Mesenchymal stem cell (in vitro differentiated cells and primary cell): ENCODE measurements around the gene IFRD1.

ENCODE experiments used
- DNase-seq: peaks from one replicate; pipeline ENCODE4 v3.0.0-alpha.2; 2013
- H2AFZ ChIP-seq: one replicate; pipeline ENCODE4 v1.6.1; 2013; ENCODE audit warnings: low read depth, mild to moderate bottlenecking, control low read depth, inconsistent platforms, low read length, moderate library complexity
- H2AK5ac ChIP-seq: 2 replicates; pipeline ENCODE4 v1.6.1; 2013; ENCODE audit warnings: low read length, moderate library complexity, mild to moderate bottlenecking, inconsistent platforms; ENCODE audit not compliant: severe bottlenecking
- H2BK120ac ChIP-seq: one replicate; pipeline ENCODE4 v1.6.1; 2013; ENCODE audit warnings: low read depth, mild to moderate bottlenecking, inconsistent platforms, low read length, moderate library complexity
- H2BK12ac ChIP-seq, 2 experiments: one replicate each; pipeline ENCODE4 v1.6.1; 2013; ENCODE audit warnings: inconsistent platforms in 2 of 2, low read length in 2 of 2, mild to moderate bottlenecking in 2 of 2, moderate library complexity in 2 of 2, control low read depth in 1 of 2
- H2BK15ac ChIP-seq: one replicate; pipeline ENCODE4 v1.6.1; 2013; ENCODE audit warnings: mild to moderate bottlenecking, low read depth, inconsistent platforms; ENCODE audit not compliant: poor library complexity, severe bottlenecking
- H2BK5ac ChIP-seq: 2 replicates; pipeline ENCODE4 v1.6.1; 2013; ENCODE audit warnings: low read depth, mild to moderate bottlenecking, low read length, control low read depth, inconsistent platforms; ENCODE audit not compliant: poor library complexity, severe bottlenecking
- H3K14ac ChIP-seq, 2 experiments: one replicate each; pipeline ENCODE4 v1.6.1; 2013; ENCODE audit warnings: inconsistent platforms in 2 of 2, low read length in 2 of 2, control low read depth in 1 of 2, mild to moderate bottlenecking in 1 of 2, moderate library complexity in 1 of 2
- H3K18ac ChIP-seq, 2 experiments: one replicate each; pipeline ENCODE4 v1.6.1; 2013; ENCODE audit warnings: inconsistent platforms in 2 of 2, low read length in 2 of 2, control low read depth in 1 of 2, low read depth in 1 of 2, mild to moderate bottlenecking in 1 of 2
- H3K23ac ChIP-seq, 2 experiments: one replicate each; pipeline ENCODE4 v1.6.1; 2013; ENCODE audit warnings: inconsistent platforms in 2 of 2, low read length in 2 of 2, mild to moderate bottlenecking in 2 of 2, moderate library complexity in 2 of 2, control low read depth in 1 of 2
- H3K27ac ChIP-seq: 2 replicates; pipeline ENCODE4 v1.5.1; 2013; ENCODE audit warnings: mild to moderate bottlenecking, moderate library complexity, low read length, control low read depth, inconsistent platforms; ENCODE audit not compliant: poor library complexity, severe bottlenecking
- H3K27me3 ChIP-seq, 2 experiments: 2 replicates each; pipeline versions ENCODE4 v1.6.1 to v1.7.0; 2013; ENCODE audit warnings: low read length in 2 of 2, mild to moderate bottlenecking in 2 of 2, moderate library complexity in 2 of 2, control low read depth in 1 of 2, inconsistent platforms in 1 of 2; ENCODE audit not compliant: control insufficient read depth in 1 of 2, insufficient read depth in 1 of 2
- H3K36me3 ChIP-seq, 2 experiments: 2 replicates each; pipeline versions ENCODE4 v1.6.1 to v1.7.0; 2013; ENCODE audit warnings: low read length in 2 of 2, control low read depth in 1 of 2, inconsistent platforms in 1 of 2, low read depth in 1 of 2, mild to moderate bottlenecking in 1 of 2; ENCODE audit not compliant: insufficient read depth in 2 of 2, control insufficient read depth in 1 of 2
- H3K4ac ChIP-seq, 2 experiments: one replicate each; pipeline ENCODE4 v1.6.1; 2013; ENCODE audit warnings: inconsistent platforms in 2 of 2, low read length in 2 of 2, mild to moderate bottlenecking in 2 of 2, moderate library complexity in 2 of 2, control low read depth in 1 of 2, low read depth in 1 of 2
- H3K4me1 ChIP-seq: 2 replicates; pipeline ENCODE4 v1.6.1; 2013; ENCODE audit warnings: low read depth, low read length, control low read depth; ENCODE audit not compliant: control insufficient read depth, insufficient read depth
- H3K4me2 ChIP-seq: 2 replicates; pipeline ENCODE4 v1.6.1; 2013; ENCODE audit warnings: low read length, mild to moderate bottlenecking, inconsistent platforms; ENCODE audit not compliant: poor library complexity, severe bottlenecking
- H3K4me3 ChIP-seq, 2 experiments: 2 replicates each; pipeline versions ENCODE4 v1.5.1 to v1.7.0; 2013; ENCODE audit warnings: low read length in 2 of 2, mild to moderate bottlenecking in 2 of 2, control low read depth in 1 of 2, low read depth in 1 of 2; ENCODE audit not compliant: insufficient read depth in 1 of 2
- H3K79me1 ChIP-seq: replicated peaks from 2 replicates; pipeline ENCODE4 v1.6.1; 2013; ENCODE audit warnings: mild to moderate bottlenecking, control low read depth, low read length, inconsistent platforms; ENCODE audit not compliant: poor library complexity, severe bottlenecking
- H3K9ac ChIP-seq: 2 replicates; pipeline ENCODE4 v1.7.0; 2013; ENCODE audit warnings: mild to moderate bottlenecking, low read length, moderate library complexity
- H3K9me3 ChIP-seq: 2 replicates; pipeline ENCODE4 v1.7.0; 2013; ENCODE audit warnings: mild to moderate bottlenecking, low read length; ENCODE audit not compliant: control insufficient read depth
- H4K8ac ChIP-seq: one replicate; pipeline ENCODE4 v1.6.1; 2013; ENCODE audit warnings: inconsistent platforms, mild to moderate bottlenecking, low read length, moderate library complexity
- H4K91ac ChIP-seq: one replicate; pipeline ENCODE4 v1.6.1; 2013; ENCODE audit warnings: mild to moderate bottlenecking, low read length, inconsistent platforms
- WGBS: methylation state at CpG from one replicate; pipeline ENCODE4 v1.1.7; 2013; ENCODE audit warnings: mixed read lengths; 5-methylcytosine and 5-hydroxymethylcytosine counted together

IFRD1 gene

DNA sequence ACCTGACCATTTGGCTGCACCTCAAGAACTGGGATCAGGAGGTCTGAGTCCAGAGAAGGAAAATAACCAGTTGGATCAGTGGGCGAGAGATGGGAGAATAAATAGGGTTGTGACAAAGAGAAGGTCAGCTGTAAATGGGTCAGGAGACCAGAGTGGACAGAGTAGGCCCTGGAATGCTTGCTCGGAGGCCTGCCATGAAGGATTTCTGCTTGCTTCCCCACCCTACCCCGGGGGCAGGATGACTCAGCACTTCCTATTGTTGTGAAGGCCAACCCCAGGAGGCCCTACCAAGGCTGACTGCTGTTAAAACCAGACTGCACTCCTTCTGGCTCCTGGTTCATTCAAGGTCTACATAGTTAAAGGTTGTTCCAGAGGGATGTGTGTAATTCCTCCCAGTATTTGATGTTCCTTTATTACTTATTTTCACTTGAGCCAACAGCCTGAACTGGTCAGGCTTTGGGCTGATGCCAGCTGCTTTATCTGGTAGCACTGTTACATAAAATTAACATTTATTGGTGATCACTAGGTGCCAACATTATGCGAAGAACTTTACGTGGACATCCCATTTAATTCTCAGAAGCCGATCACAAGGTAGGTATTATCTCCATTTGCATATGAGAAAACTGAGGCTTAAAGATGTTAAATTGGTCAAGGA lies 27.3 kb upstream of the IFRD1 start:
- Histone ChIP-seq H3K36me3 (no peaks in the 10 kb centered on the region), H2BK12ac (peak overlapping the region in 1 of 2 experiments; percentile 66), H3K4me1 (peaks cover 11% of the 10 kb centered on the region), H4K91ac (peak overlapping the region; percentile 43), H3K27ac (peak overlapping the region; percentile 52), H4K8ac (peak overlapping the region; percentile 52), H3K23ac (no peak overlapping the region), H3K18ac (peak overlapping the region in 1 of 2 experiments; percentile 66), H2BK15ac (no peak overlapping the region), H3K79me1 (peaks cover 6% of the 10 kb centered on the region), H3K4me2 (no peak overlapping the region), H2AK5ac (no peak overlapping the region), H3K27me3 (no peaks in the 10 kb centered on the region), H3K9ac (peak overlapping the region; percentile 16), H2BK5ac (no peak overlapping the region), H3K9me3 (no peaks in the 10 kb centered on the region), H2AFZ (peak overlapping the region; percentile 40), H3K4ac (peak overlapping the region in 1 of 2 experiments; percentile 33), H3K14ac (no peak overlapping the region), H3K4me3 (peak overlapping the region in 1 of 2 experiments; percentile 39), H2BK120ac (no peak overlapping the region)
- peak; percentile 70 for DNase-seq
- WGBS = 52% methylated on average over 6 of the region's 6 CpGs

DNA sequence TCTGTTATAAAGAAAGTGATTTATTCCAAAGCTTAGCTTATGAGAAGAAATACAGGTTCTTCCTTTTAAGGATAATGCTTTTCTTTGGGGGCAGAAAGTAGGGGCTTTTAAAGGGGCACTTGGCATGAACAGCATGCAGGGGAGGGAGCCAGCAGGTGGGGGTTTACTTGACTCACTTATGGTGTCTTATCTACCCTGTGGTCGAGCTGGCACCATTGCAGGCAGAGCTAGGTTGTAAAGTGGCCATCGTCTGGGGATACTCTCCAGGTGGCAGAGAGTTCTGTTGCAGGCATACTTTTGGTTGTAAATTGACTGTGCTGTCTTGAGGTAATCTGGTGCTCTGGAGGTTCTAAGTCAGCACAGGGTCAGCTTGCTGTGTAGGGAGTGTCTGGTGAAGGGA lies 26.3 kb upstream of the IFRD1 start:
- Histone ChIP-seq H2AK5ac (peak overlapping the region; percentile 85), H3K4ac (peak overlapping the region in 1 of 2 experiments; percentile 15), H2BK120ac (no peak overlapping the region), H3K4me2 (no peak overlapping the region), H3K79me1 (peaks cover 6% of the 10 kb centered on the region), H3K14ac (no peak overlapping the region), H3K4me1 (peaks cover 11% of the 10 kb centered on the region), H2AFZ (no peak overlapping the region), H3K18ac (no peak overlapping the region), H3K36me3 (no peaks in the 10 kb centered on the region), H4K91ac (no peak overlapping the region), H3K27me3 (no peaks in the 10 kb centered on the region), H2BK5ac (no peak overlapping the region), H4K8ac (no peak overlapping the region), H2BK15ac (no peak overlapping the region), H3K9ac (no peak overlapping the region), H3K9me3 (no peaks in the 10 kb centered on the region), H2BK12ac (peak overlapping the region in 1 of 2 experiments; percentile 25), H3K23ac (no peak overlapping the region), H3K4me3 (no peak overlapping the region), H3K27ac (no peak overlapping the region)
- DNase-seq = no peak
- WGBS = 76% methylated on average over 2 of the region's 2 CpGs

DNA sequence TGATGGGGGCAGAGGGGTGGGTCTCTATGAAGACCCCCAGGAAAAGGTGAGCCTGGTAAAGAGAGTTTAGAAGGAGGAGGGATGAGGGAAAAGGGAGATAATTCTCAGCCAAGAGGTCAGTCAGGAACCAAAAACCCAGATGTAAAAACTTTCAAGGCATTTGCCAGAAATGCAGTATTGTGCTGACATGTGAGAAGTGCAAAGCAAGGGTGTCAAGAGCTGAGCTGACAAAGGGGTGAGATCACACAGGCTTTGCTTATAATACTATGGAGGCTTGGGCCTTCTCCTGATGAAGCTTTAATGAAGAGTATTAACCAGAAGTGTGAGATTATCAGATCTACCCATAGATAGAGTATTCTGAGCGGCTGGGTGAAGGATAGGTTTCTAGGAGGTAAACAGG lies 22.3 kb upstream of the IFRD1 start:
- no peak overlapping the region for H3K27ac ChIP-seq
- H3K9me3 ChIP-seq = no peaks in the 10 kb centered on the region
- H3K4me3 ChIP-seq = no peak overlapping the region
- no peak overlapping the region for H3K4ac ChIP-seq
- H2BK5ac ChIP-seq = no peak overlapping the region
- H4K91ac ChIP-seq = no peak overlapping the region
- peak overlapping the region; percentile 37 for H2AK5ac ChIP-seq
- H2BK15ac ChIP-seq = no peak overlapping the region
- 94% methylated on average over 1 of the region's 1 CpG for WGBS
- H3K14ac ChIP-seq = no peak overlapping the region
- H3K79me1 ChIP-seq = peaks cover 7% of the 10 kb centered on the region
- no peaks in the 10 kb centered on the region for H3K36me3 ChIP-seq
- H3K23ac ChIP-seq = no peak overlapping the region
- H2BK12ac ChIP-seq = no peak overlapping the region
- no peak overlapping the region for H4K8ac ChIP-seq
- no peak overlapping the region for H3K18ac ChIP-seq
- H3K4me1 ChIP-seq = peaks cover 2% of the 10 kb centered on the region
- no peak overlapping the region for H2BK120ac ChIP-seq
- DNase-seq = no peak
- no peak overlapping the region for H2AFZ ChIP-seq
- no peaks in the 10 kb centered on the region for H3K27me3 ChIP-seq
- H3K4me2 ChIP-seq = no peak overlapping the region
- no peak overlapping the region for H3K9ac ChIP-seq

DNA sequence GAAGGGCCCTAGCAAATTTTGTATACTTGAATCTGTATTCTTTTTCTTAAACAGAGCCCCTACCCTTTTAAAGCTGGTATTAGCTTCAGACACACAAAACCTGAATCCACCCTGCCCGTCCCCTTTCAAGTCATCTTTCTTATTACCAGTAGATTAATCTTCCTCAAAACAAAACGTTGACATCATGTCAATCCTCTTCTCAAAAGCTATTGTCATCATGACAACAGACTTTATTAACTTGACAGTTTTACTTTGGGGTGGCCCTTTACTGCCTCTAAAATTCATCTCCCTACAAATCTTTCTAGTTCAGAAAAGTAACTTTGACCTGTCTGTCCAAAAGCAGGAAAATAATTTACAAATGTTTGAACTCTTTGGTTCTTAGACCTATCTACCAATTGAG lies 21.5 kb upstream of the IFRD1 start:
- WGBS = 83% methylated on average over 2 of the region's 2 CpGs
- Histone ChIP-seq H4K91ac (no peak overlapping the region), H2BK12ac (no peak overlapping the region), H3K4ac (no peak overlapping the region), H2BK15ac (no peak overlapping the region), H3K27ac (no peak overlapping the region), H3K9me3 (no peaks in the 10 kb centered on the region), H3K4me2 (no peak overlapping the region), H3K23ac (no peak overlapping the region), H3K27me3 (no peaks in the 10 kb centered on the region), H3K14ac (no peak overlapping the region), H3K18ac (no peak overlapping the region), H2BK120ac (no peak overlapping the region), H3K9ac (no peak overlapping the region), H3K79me1 (peaks cover 10% of the 10 kb centered on the region), H4K8ac (no peak overlapping the region), H2AFZ (no peak overlapping the region), H3K36me3 (no peaks in the 10 kb centered on the region), H3K4me3 (no peak overlapping the region), H2BK5ac (no peak overlapping the region), H3K4me1 (peaks cover 2% of the 10 kb centered on the region), H2AK5ac (no peak overlapping the region)
- DNase-seq = no peak
